GM23338 (cell line): ENCODE results near the gene BNC2. TPM values are rescaled to one million over a fixed set of nuclear protein-coding genes. Genes with fewer than 3 reads are reported as not detected.

Experiments used
- ATAC-seq: fragments of 200-7000 bp; cut with Tn5 transposase; 3 replicates; pipeline ENCODE4 v1.9.1; 2020
- DNase-seq: peaks from one replicate; pipeline ENCODE4 v3.0.0-alpha.2; 2015; ENCODE audit warnings: low spot score
- H2AFZ ChIP-seq: fragments of 200-600 bp; sonication (generic); 2 replicates; pipeline ENCODE4 v1.8.0; 2016; ENCODE audit warnings: antibody characterized with exemption, mild to moderate bottlenecking, moderate library complexity
- H3F3A ChIP-seq: fragments of 200-600 bp; sonication (generic); replicated peaks from 2 replicates; pipeline ENCODE4 v1.8.0; 2017; ENCODE audit warnings: antibody characterized with exemption, mixed run types, low read depth
- H3K27ac ChIP-seq: fragments of 200-600 bp; sonication (generic); 2 replicates; pipeline ENCODE4 v1.6.1; 2016; ENCODE audit warnings: low read depth
- H3K27me3 ChIP-seq: fragments of 200-600 bp; sonication (generic); 2 replicates; pipeline ENCODE4 v1.8.0; 2016; ENCODE audit warnings: mild to moderate bottlenecking, mixed run types, moderate library complexity; ENCODE audit not compliant: insufficient read depth
- H3K36me3 ChIP-seq: fragments of 200-600 bp; sonication (generic); 2 replicates; pipeline ENCODE4 v1.8.0; 2016; ENCODE audit warnings: mild to moderate bottlenecking; ENCODE audit not compliant: insufficient read depth
- H3K4me1 ChIP-seq: fragments of 200-600 bp; sonication (generic); 2 replicates; pipeline ENCODE4 v1.8.0; 2016; ENCODE audit warnings: mild to moderate bottlenecking, moderate library complexity; ENCODE audit not compliant: insufficient read depth
- H3K4me2 ChIP-seq: fragments of 200-600 bp; sonication (generic); 2 replicates; pipeline ENCODE4 v1.7.1; 2017; ENCODE audit warnings: mixed run types
- H3K4me3 ChIP-seq: fragments of 200-600 bp; sonication (generic); 2 replicates; pipeline ENCODE4 v1.6.1; 2016; ENCODE audit warnings: mixed run types
- H3K79me2 ChIP-seq: fragments of 200-600 bp; sonication (generic); replicated peaks from 2 replicates; pipeline ENCODE4 v1.8.0; 2017; ENCODE audit warnings: mild to moderate bottlenecking; ENCODE audit not compliant: insufficient read depth
- H3K9me2 ChIP-seq: fragments of 200-600 bp; sonication (generic); 2 replicates; pipeline ENCODE4 v1.8.0; 2017; ENCODE audit not compliant: insufficient read depth
- H4K20me1 ChIP-seq: fragments of 200-600 bp; sonication (generic); replicated peaks from 2 replicates; pipeline ENCODE4 v1.8.0; 2017; ENCODE audit warnings: mild to moderate bottlenecking; ENCODE audit not compliant: insufficient read depth
- H3K27ac Mint-ChIP-seq: 2 replicates; pipeline ENCODE4 v1.8.0; 2020; ENCODE audit warnings: inconsistent platforms, mild to moderate bottlenecking, moderate library complexity, mixed read lengths
- H3K27me3 Mint-ChIP-seq: 3 replicates; pipeline ENCODE4 v1.8.0; 2022; ENCODE audit warnings: low read depth, mild to moderate bottlenecking, moderate library complexity, mixed read lengths, inconsistent platforms; ENCODE audit not compliant: insufficient read depth, poor library complexity
- H3K36me3 Mint-ChIP-seq: 3 replicates; pipeline ENCODE4 v1.8.0; 2021; ENCODE audit warnings: low read depth, mild to moderate bottlenecking, inconsistent platforms, moderate library complexity, mixed read lengths
- H3K4me1 Mint-ChIP-seq: 3 replicates; pipeline ENCODE4 v1.8.0; 2020; ENCODE audit warnings: mild to moderate bottlenecking, inconsistent platforms, mixed read lengths
- H3K4me3 Mint-ChIP-seq: 3 replicates; pipeline ENCODE4 v1.8.0; 2021; ENCODE audit warnings: moderate library complexity, mild to moderate bottlenecking, inconsistent platforms, mixed read lengths
- H3K9me3 Mint-ChIP-seq: 3 replicates; pipeline ENCODE4 v1.8.0; 2020; ENCODE audit warnings: moderate library complexity, mild to moderate bottlenecking, inconsistent platforms, mixed read lengths
- CREB1 ChIP-seq: fragments of 250-450 bp; sonication (Bioruptor Pico); IDR thresholded peaks from 2 replicates; pipeline ENCODE4 v1.5.0; 2020; ENCODE audit warnings: low read depth, mild to moderate bottlenecking, moderate library complexity
- CTCF ChIP-seq, 2 experiments: fragments of 200-600 bp in 1 of 2; sonication (generic) in 1 of 2; conservative IDR thresholded peaks; 2 replicates each; pipeline versions ENCODE4 v1.5.1 to v1.6.1; 2016 to 2017; ENCODE audit warnings: antibody characterized with exemption in 2 of 2, low read depth in 2 of 2, mild to moderate bottlenecking in 2 of 2, moderate library complexity in 1 of 2
- EZH2 ChIP-seq: fragments of 200-600 bp; sonication (generic); IDR thresholded peaks from one replicate; pipeline ENCODE4 v1.8.0; 2017; ENCODE audit warnings: antibody characterized with exemption, mild to moderate bottlenecking, low read depth; ENCODE audit not compliant: unreplicated experiment
- EZH2phosphoT487 ChIP-seq: fragments of 200-600 bp; sonication (generic); IDR thresholded peaks from one replicate; pipeline ENCODE4 v1.8.1; 2018; ENCODE audit warnings: antibody characterized with exemption; ENCODE audit not compliant: unreplicated experiment
- NANOG ChIP-seq: IDR thresholded peaks from 2 replicates; pipeline ENCODE4 v1.6.1; 2016; ENCODE audit warnings: antibody characterized with exemption, borderline replicate concordance
- REST ChIP-seq: IDR thresholded peaks from one replicate; pipeline ENCODE4 v1.6.1; 2018; ENCODE audit warnings: antibody characterized with exemption; ENCODE audit not compliant: unreplicated experiment
- STAT1 ChIP-seq: IDR thresholded peaks from one replicate; pipeline ENCODE4 v1.6.1; 2016; ENCODE audit warnings: antibody characterized with exemption; ENCODE audit not compliant: unreplicated experiment
- ZNF331 ChIP-seq: fragments of 250-450 bp; sonication (Bioruptor Pico); IDR thresholded peaks from 2 replicates; pipeline ENCODE4 v1.5.0; 2020; ENCODE audit warnings: low read depth, mild to moderate bottlenecking, moderate library complexity
- ZNF462 ChIP-seq: fragments of 250-450 bp; sonication (Bioruptor Pico); IDR thresholded peaks from 2 replicates; pipeline ENCODE4 v1.5.0; 2020; ENCODE audit warnings: mild to moderate bottlenecking, moderate library complexity
- polyA plus RNA-seq: library from polyadenylated mRNA; unstranded; fragments of >200 nt; fragmentation: Nextera tagmentation; extraction: Ambion mirVana; gene quantifications from 2 replicates; pipeline ENCODE4 v1.2.1, GENCODE V29; 2016
- total RNA-seq: library from RNA; depleted of rRNA; stranded (reverse); fragments of >200 nt; shearing (Covaris generic); gene quantifications from 2 replicates; pipeline ENCODE4 v1.2.3, GENCODE V29; 2014

Gene BNC2
- total and polyA plus RNA-seq, 2 experiments from 2014 or later: 12.7 to 13.2 TPM

- TF ChIP-seq ZNF462 (CRISPR knock-in tag) (no peak), CREB1 (CRISPR knock-in tag) (no peak), NANOG (no peak), REST (no peak), EZH2 (no peak), ZNF331 (CRISPR knock-in tag) (no peak)
Measured at GRCh38 chr9:16505199-16505598, 365.3 kb downstream of the BNC2 start (continued).

GRCh38 chr9:16501726-16502125 lies 368.7 kb downstream of the BNC2 start:
- Histone ChIP-seq H3K9me2 (no peaks in the 10 kb centered on the region), H2AFZ (no peak overlapping the region), H3K4me2 (no peak overlapping the region), H3K27ac (no peak overlapping the region), H4K20me1 (no peaks in the 10 kb centered on the region), H3F3A (no peaks in the 10 kb centered on the region), H3K79me2 (no peaks in the 10 kb centered on the region), H3K4me1 (no peaks in the 10 kb centered on the region), H3K4me3 (no peak overlapping the region), H3K27me3 (no peaks in the 10 kb centered on the region), H3K36me3 (no peaks in the 10 kb centered on the region)
- Mint-ChIP-seq H3K36me3 (no peaks in the 10 kb centered on the region), H3K4me3 (no peak overlapping the region), H3K27me3 (no peaks in the 10 kb centered on the region), H3K27ac (no peak overlapping the region), H3K4me1 (peaks cover 20% of the 10 kb centered on the region; the same call in 2 of the 3 replicates), H3K9me3 (no peaks in the 10 kb centered on the region; the same call in 2 of the 3 replicates)
- DNase-seq (no peak), ATAC-seq (no peak)
- TF ChIP-seq EZH2phosphoT487 (no peak), STAT1 (no peak), CTCF (conservative IDR thresholded peaks at IDR 0.05; ENCODE audit: low read depth in 2 of 2) (no peak), NANOG (no peak), REST (no peak), EZH2 (no peak)
